H1 (cell line): ENCODE measurements around the gene RENBP. TPM values are rescaled to one million over a fixed set of nuclear protein-coding genes. Genes with fewer than 3 reads are reported as not detected.
A peak's percentile ranks its signal among the peaks of the same experiment; 100 is the strongest.

ENCODE experiments used
- BCL11A ChIP-seq, 2 experiments: IDR thresholded peaks; one replicate each; pipeline ENCODE4 v1.6.1; 2011; ENCODE audit warnings: low read depth in 2 of 2, low read length in 2 of 2, mild to moderate bottlenecking in 2 of 2
- BRCA1 ChIP-seq: IDR thresholded peaks from 2 replicates; pipeline ENCODE4 v1.6.1; 2012; ENCODE audit warnings: low read depth, low read length, improper control_type of control experiment
- CREB1 ChIP-seq: IDR thresholded peaks from 2 replicates; pipeline ENCODE4 v1.6.1; 2012; ENCODE audit warnings: inconsistent platforms
- PHF8 ChIP-seq: fragments of 200-600 bp; sonication (generic); conservative IDR thresholded peaks from 2 replicates; pipeline ENCODE4 v1.7.1; 2012; ENCODE audit warnings: low read depth, mild to moderate bottlenecking, inconsistent platforms, low read length, moderate library complexity
- RAD21 ChIP-seq, 2 experiments: IDR thresholded peaks in 1 of 2; conservative IDR thresholded peaks in 1 of 2; 2 replicates each; pipeline ENCODE4 v1.6.1; 2011; ENCODE audit warnings: low read depth in 2 of 2, low read length in 2 of 2, improper control_type of control experiment in 1 of 2, inconsistent platforms in 1 of 2, mild to moderate bottlenecking in 1 of 2, moderate library complexity in 1 of 2
- SP2 ChIP-seq: IDR thresholded peaks from 2 replicates; pipeline ENCODE4 v1.6.1; 2012; ENCODE audit warnings: mild to moderate bottlenecking, low read length, inconsistent platforms
- SP4 ChIP-seq: IDR thresholded peaks from 2 replicates; pipeline ENCODE4 v1.6.1; 2012; ENCODE audit warnings: low read length, inconsistent platforms
- TCF12 ChIP-seq: IDR thresholded peaks from 2 replicates; pipeline ENCODE4 v1.6.1; 2011; ENCODE audit warnings: low read depth, mild to moderate bottlenecking, low read length
- polyA plus RNA-seq, 7 experiments: library from polyadenylated mRNA; depleted of rRNA in 3 of 7; stranded (reverse) in 5 of 7; unstranded in 2 of 7; fragments of >200 nt in 5 of 7; fragments of 200-250 nt in 2 of 7; gene quantifications; 1 replicate in 5 of 7; 2 replicates in 1 of 7; 4 replicates in 1 of 7; pipeline versions ENCODE4 v1.2.1 to v1.2.3, GENCODE V29; 2011 to 2013; ENCODE audit warnings: missing spikeins in 2 of 7, mixed read lengths in 2 of 7
- total RNA-seq: library from RNA; stranded (reverse); fragmentation: NEBNext Ultra II Directional; extraction: Animal tissue kit (Norgen Biotek cat#: 25700); gene quantifications from 2 replicates; pipeline ENCODE4 v1.2.1, GENCODE V29; 2021
- TF ChIP-seq, protein P1 (sequence below): fragments of 300-600 bp; sonication (generic); IDR thresholded peaks from 2 replicates; pipeline ENCODE4 v1.7.1; 2012; ENCODE audit warnings: low read length, moderate library complexity, mild to moderate bottlenecking, inconsistent platforms; ENCODE audit not compliant: insufficient replicate concordance

RENBP gene
- total and polyA plus RNA-seq, 2 of the 8 experiments (the other 6 are each of a cell fraction or from before 2014, with no cell fraction given), result 12.4 to 21.8 TPM

DNA sequence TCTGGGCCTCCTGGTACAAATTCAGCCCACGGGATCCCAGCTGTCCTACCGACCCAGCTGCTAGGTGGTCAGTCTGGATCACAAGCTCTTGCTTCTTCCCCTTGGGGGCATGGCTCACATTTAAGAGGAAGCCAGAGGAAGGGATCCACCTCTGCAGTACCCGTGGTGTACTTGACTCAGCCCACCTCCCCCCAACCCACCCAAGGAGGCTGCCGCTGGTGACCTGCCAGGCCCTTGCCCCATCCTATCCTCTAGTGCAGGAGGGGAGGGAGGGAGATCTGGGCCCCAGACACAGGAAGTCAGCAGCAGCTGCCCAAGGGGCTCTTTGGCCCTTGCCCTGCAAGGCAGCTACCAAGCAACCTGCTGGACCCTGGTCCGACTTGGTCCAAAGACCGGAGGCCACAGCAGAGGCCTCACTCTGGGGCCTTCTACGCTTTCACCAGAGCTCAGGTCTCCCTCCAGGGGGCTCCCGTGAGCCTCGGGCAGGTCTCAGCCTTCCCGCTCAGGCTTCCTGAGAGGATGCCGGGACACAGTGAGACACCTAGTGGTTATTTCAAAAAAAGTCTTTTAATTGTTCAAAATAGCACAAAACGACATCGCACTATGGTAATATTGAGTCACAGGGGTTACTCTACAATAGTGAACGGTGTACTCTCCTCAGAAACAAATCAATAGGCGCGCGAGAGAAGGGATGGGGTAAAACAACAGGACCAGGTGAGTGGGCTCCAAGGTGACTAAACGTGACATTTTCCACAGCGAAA lies 2.7 kb upstream of the RENBP start (continued):
- TF ChIP-seq, protein P1, sequence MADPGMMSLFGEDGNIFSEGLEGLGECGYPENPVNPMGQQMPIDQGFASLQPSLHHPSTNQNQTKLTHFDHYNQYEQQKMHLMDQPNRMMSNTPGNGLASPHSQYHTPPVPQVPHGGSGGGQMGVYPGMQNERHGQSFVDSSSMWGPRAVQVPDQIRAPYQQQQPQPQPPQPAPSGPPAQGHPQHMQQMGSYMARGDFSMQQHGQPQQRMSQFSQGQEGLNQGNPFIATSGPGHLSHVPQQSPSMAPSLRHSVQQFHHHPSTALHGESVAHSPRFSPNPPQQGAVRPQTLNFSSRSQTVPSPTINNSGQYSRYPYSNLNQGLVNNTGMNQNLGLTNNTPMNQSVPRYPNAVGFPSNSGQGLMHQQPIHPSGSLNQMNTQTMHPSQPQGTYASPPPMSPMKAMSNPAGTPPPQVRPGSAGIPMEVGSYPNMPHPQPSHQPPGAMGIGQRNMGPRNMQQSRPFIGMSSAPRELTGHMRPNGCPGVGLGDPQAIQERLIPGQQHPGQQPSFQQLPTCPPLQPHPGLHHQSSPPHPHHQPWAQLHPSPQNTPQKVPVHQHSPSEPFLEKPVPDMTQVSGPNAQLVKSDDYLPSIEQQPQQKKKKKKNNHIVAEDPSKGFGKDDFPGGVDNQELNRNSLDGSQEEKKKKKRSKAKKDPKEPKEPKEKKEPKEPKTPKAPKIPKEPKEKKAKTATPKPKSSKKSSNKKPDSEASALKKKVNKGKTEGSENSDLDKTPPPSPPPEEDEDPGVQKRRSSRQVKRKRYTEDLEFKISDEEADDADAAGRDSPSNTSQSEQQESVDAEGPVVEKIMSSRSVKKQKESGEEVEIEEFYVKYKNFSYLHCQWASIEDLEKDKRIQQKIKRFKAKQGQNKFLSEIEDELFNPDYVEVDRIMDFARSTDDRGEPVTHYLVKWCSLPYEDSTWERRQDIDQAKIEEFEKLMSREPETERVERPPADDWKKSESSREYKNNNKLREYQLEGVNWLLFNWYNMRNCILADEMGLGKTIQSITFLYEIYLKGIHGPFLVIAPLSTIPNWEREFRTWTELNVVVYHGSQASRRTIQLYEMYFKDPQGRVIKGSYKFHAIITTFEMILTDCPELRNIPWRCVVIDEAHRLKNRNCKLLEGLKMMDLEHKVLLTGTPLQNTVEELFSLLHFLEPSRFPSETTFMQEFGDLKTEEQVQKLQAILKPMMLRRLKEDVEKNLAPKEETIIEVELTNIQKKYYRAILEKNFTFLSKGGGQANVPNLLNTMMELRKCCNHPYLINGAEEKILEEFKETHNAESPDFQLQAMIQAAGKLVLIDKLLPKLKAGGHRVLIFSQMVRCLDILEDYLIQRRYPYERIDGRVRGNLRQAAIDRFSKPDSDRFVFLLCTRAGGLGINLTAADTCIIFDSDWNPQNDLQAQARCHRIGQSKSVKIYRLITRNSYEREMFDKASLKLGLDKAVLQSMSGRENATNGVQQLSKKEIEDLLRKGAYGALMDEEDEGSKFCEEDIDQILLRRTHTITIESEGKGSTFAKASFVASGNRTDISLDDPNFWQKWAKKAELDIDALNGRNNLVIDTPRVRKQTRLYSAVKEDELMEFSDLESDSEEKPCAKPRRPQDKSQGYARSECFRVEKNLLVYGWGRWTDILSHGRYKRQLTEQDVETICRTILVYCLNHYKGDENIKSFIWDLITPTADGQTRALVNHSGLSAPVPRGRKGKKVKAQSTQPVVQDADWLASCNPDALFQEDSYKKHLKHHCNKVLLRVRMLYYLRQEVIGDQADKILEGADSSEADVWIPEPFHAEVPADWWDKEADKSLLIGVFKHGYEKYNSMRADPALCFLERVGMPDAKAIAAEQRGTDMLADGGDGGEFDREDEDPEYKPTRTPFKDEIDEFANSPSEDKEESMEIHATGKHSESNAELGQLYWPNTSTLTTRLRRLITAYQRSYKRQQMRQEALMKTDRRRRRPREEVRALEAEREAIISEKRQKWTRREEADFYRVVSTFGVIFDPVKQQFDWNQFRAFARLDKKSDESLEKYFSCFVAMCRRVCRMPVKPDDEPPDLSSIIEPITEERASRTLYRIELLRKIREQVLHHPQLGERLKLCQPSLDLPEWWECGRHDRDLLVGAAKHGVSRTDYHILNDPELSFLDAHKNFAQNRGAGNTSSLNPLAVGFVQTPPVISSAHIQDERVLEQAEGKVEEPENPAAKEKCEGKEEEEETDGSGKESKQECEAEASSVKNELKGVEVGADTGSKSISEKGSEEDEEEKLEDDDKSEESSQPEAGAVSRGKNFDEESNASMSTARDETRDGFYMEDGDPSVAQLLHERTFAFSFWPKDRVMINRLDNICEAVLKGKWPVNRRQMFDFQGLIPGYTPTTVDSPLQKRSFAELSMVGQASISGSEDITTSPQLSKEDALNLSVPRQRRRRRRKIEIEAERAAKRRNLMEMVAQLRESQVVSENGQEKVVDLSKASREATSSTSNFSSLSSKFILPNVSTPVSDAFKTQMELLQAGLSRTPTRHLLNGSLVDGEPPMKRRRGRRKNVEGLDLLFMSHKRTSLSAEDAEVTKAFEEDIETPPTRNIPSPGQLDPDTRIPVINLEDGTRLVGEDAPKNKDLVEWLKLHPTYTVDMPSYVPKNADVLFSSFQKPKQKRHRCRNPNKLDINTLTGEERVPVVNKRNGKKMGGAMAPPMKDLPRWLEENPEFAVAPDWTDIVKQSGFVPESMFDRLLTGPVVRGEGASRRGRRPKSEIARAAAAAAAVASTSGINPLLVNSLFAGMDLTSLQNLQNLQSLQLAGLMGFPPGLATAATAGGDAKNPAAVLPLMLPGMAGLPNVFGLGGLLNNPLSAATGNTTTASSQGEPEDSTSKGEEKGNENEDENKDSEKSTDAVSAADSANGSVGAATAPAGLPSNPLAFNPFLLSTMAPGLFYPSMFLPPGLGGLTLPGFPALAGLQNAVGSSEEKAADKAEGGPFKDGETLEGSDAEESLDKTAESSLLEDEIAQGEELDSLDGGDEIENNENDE, result no peak
- TF ChIP-seq PHF8 (no peak), TCF12 (no peak), SP2 (no peak), RAD21 (IDR thresholded peaks at IDR 0.05 in 1 of 2, conservative IDR thresholded peaks at IDR 0.05 in 1 of 2; ENCODE audit: low read depth in 2 of 2, low read length in 2 of 2) (peak; percentile 51 to 64), SP4 (no peak), BCL11A (IDR thresholded peaks at IDR 0.05; ENCODE audit: low read depth in 2 of 2, low read length in 2 of 2) (no peak), BRCA1 (no peak), CREB1 (no peak)
